Activated CD4-positive, alpha-beta T cell treated with anti-CD3 and anti-CD28 coated beads, Interleukin-2, amount 50 U/mL, for 16 hours (primary cell): ENCODE results near the gene CNN1.
A peak's percentile ranks its signal among the peaks of the same experiment; 100 is the strongest.
"Not testable (repeated sequence)": the region's sequence is repeated elsewhere in the genome, so short reads cannot be mapped to it uniquely, and the experiment has no call there.

Experiments used
- DNase-seq: peaks from one replicate; pipeline ENCODE4 v3.0.0-alpha.2; 2020

CNN1 gene

GRCh38 chr19:11534948-11535347, 3.7 kb upstream of the CNN1 start:
- no peak for DNase-seq

GRCh38 chr19:11535792-11536595, 2.7 kb upstream of the CNN1 start:
- peak; percentile 89 for DNase-seq

- DNase-seq = no peak
Measured at GRCh38 chr19:11539495-11540365, 1.1 kb downstream of the CNN1 start.

- DNase-seq = no peak
Measured at GRCh38 chr19:11540645-11541044, 2.0 kb downstream of the CNN1 start.

- no peak for DNase-seq
Measured at GRCh38 chr19:11541238-11541637, 2.6 kb downstream of the CNN1 start.

- no peak for DNase-seq
Measured at GRCh38 chr19:11547929-11548700, 9.5 kb downstream of the CNN1 start.

GRCh38 chr19:11549386-11549953, 10.8 kb downstream of the CNN1 start:
- no peak for DNase-seq

- DNase-seq = no peak
Measured at GRCh38 chr19:11550265-11550664, 11.6 kb downstream of the CNN1 start.

- no peak for DNase-seq
Measured at GRCh38 chr19:11551603-11552235, 13.1 kb downstream of the CNN1 start.

GRCh38 chr19:11552666-11553372, 14.2 kb downstream of the CNN1 start:
- no peak for DNase-seq

GRCh38 chr19:11554160-11554559, 15.5 kb downstream of the CNN1 start:
- DNase-seq = peak; percentile 46

GRCh38 chr19:11555246-11555645, 16.6 kb downstream of the CNN1 start:
- DNase-seq = no peak

- DNase-seq = no peak
Measured at GRCh38 chr19:11556634-11557420, 18.2 kb downstream of the CNN1 start.

GRCh38 chr19:11558881-11559828, 20.5 kb downstream of the CNN1 start, which contains the start of gene ELOF1:
Gene ELOF1, minus strand, starts transcription at chr19:11559230. Its CDS starts 4,883 bp downstream, at chr19:11554347.
- peak; percentile 99 for DNase-seq

GRCh38 chr19:11560404-11561051, 21.9 kb downstream of the CNN1 start:
- DNase-seq = peak; percentile 89

GRCh38 chr19:11563532-11563931, 24.9 kb downstream of the CNN1 start:
- no peak for DNase-seq

GRCh38 chr19:11564082-11564807, 25.6 kb downstream of the CNN1 start:
- DNase-seq = not testable (repeated sequence)

- not testable (repeated sequence) for DNase-seq
Measured at GRCh38 chr19:11565649-11565980, 27.0 kb downstream of the CNN1 start.
